ENCODE results near the gene NDUFV1. TPM values are rescaled to one million over a fixed set of nuclear protein-coding genes. Genes with fewer than 3 reads are reported as not detected.
"Not testable (repeated sequence)": the region's sequence is repeated elsewhere in the genome, so short reads cannot be mapped to it uniquely, and the experiment has no call there.

The NDUFV1 gene
- total RNA-seq, 3 donors from 2014 or later: 159 to 222 (median 186) TPM

GRCh38 chr11:67616431-67617242 is 9.9 kb downstream of the NDUFV1 start:
- TF ChIP-seq POLR2A (IDR thresholded peaks at IDR 0.05) (no peak), CTCF (IDR thresholded peaks at IDR 0.05) (no peak), POLR2AphosphoS5 (IDR thresholded peaks at IDR 0.05) (no peak)
- Histone ChIP-seq H3K4me1 (peaks cover 0 to 8% of the 10 kb centered on the region in 2 donors), H3K36me3 (no peaks in the 10 kb centered on the region), H3K9me3 (no peaks in the 10 kb centered on the region), H3K4me3 (no peak overlapping the region), H3K27ac (no peak overlapping the region), H3K27me3 (no peaks in the 10 kb centered on the region)
- no peak for DNase-seq (ENCODE audit: low spot score in 2 of 2)
- intact Hi-C loops (cut with DNase I; ENCODE audit: low total_unique reads): no loop called here

GRCh38 chr11:67617243-67617953 is 10.7 kb downstream of the NDUFV1 start:
- Histone ChIP-seq H3K9me3 (no peaks in the 10 kb centered on the region), H3K27me3 (no peaks in the 10 kb centered on the region), H3K27ac (no peak overlapping the region), H3K4me1 (peaks cover 0 to 8% of the 10 kb centered on the region in 2 donors), H3K4me3 (no peak overlapping the region), H3K36me3 (no peaks in the 10 kb centered on the region)
- TF ChIP-seq POLR2AphosphoS5 (IDR thresholded peaks at IDR 0.05) (no peak), POLR2A (IDR thresholded peaks at IDR 0.05) (no peak), CTCF (IDR thresholded peaks at IDR 0.05) (no peak)
- DNase-seq (ENCODE audit: low spot score in 2 of 2): no peak
- intact Hi-C loops (cut with DNase I; ENCODE audit: low total_unique reads): no loop called here

GRCh38 chr11:67618901-67619659 is 12.3 kb downstream of the NDUFV1 start:
- H3K27ac ChIP-seq; H3K4me3 ChIP-seq; H3K4me1 ChIP-seq; intact Hi-C loops (cut with DNase I; ENCODE audit: low total_unique reads); H3K36me3 ChIP-seq; H3K27me3 ChIP-seq; H3K9me3 ChIP-seq; DNase-seq (ENCODE audit: low spot score in 2 of 2): not testable (repeated sequence)

- H3K27me3 ChIP-seq; H3K36me3 ChIP-seq; H3K4me1 ChIP-seq; H3K27ac ChIP-seq; H3K4me3 ChIP-seq; DNase-seq (ENCODE audit: low spot score in 2 of 2); H3K9me3 ChIP-seq; intact Hi-C loops (cut with DNase I; ENCODE audit: low total_unique reads): not testable (repeated sequence)
Observed at GRCh38 chr11:67619683-67620618, 13.2 kb downstream of the NDUFV1 start.

GRCh38 chr11:67620621-67621020 is 13.9 kb downstream of the NDUFV1 start:
- H3K36me3 ChIP-seq; H3K27me3 ChIP-seq; intact Hi-C loops (cut with DNase I; ENCODE audit: low total_unique reads); H3K27ac ChIP-seq; DNase-seq (ENCODE audit: low spot score in 2 of 2); H3K4me3 ChIP-seq; H3K9me3 ChIP-seq; H3K4me1 ChIP-seq: not testable (repeated sequence)

GRCh38 chr11:67621928-67622327 is 15.2 kb downstream of the NDUFV1 start:
- H3K9me3 ChIP-seq; H3K4me3 ChIP-seq; DNase-seq (ENCODE audit: low spot score in 2 of 2); intact Hi-C loops (cut with DNase I; ENCODE audit: low total_unique reads); H3K36me3 ChIP-seq; H3K27me3 ChIP-seq; H3K4me1 ChIP-seq; H3K27ac ChIP-seq: not testable (repeated sequence)

- H3K27ac ChIP-seq; H3K4me3 ChIP-seq; DNase-seq (ENCODE audit: low spot score in 2 of 2); H3K36me3 ChIP-seq; H3K27me3 ChIP-seq; H3K4me1 ChIP-seq; intact Hi-C loops (cut with DNase I; ENCODE audit: low total_unique reads); H3K9me3 ChIP-seq: not testable (repeated sequence)
Observed at GRCh38 chr11:67622905-67623304, 16.2 kb downstream of the NDUFV1 start.

- H3K27me3 ChIP-seq; DNase-seq (ENCODE audit: low spot score in 2 of 2); intact Hi-C loops (cut with DNase I; ENCODE audit: low total_unique reads); H3K4me3 ChIP-seq; H3K27ac ChIP-seq; H3K4me1 ChIP-seq; H3K36me3 ChIP-seq; H3K9me3 ChIP-seq: not testable (repeated sequence)
Observed at GRCh38 chr11:67623795-67624194, 17.1 kb downstream of the NDUFV1 start.

- H3K27me3 ChIP-seq; H3K27ac ChIP-seq; H3K4me3 ChIP-seq; H3K4me1 ChIP-seq; H3K36me3 ChIP-seq; H3K9me3 ChIP-seq; intact Hi-C loops (cut with DNase I; ENCODE audit: low total_unique reads); DNase-seq (ENCODE audit: low spot score in 2 of 2): not testable (repeated sequence)
Observed at GRCh38 chr11:67626131-67626833, 19.5 kb downstream of the NDUFV1 start.

Data from breast epithelium (tissue), 4 donors.